ENCODE measurements around the gene SORCS2. TPM values are rescaled to one million over a fixed set of nuclear protein-coding genes. Genes with fewer than 3 reads are reported as not detected.

SORCS2 gene
- total RNA-seq, 4 donors from 2014 or later: 0.07 to 1.2 (median 0.11) TPM

DNA sequence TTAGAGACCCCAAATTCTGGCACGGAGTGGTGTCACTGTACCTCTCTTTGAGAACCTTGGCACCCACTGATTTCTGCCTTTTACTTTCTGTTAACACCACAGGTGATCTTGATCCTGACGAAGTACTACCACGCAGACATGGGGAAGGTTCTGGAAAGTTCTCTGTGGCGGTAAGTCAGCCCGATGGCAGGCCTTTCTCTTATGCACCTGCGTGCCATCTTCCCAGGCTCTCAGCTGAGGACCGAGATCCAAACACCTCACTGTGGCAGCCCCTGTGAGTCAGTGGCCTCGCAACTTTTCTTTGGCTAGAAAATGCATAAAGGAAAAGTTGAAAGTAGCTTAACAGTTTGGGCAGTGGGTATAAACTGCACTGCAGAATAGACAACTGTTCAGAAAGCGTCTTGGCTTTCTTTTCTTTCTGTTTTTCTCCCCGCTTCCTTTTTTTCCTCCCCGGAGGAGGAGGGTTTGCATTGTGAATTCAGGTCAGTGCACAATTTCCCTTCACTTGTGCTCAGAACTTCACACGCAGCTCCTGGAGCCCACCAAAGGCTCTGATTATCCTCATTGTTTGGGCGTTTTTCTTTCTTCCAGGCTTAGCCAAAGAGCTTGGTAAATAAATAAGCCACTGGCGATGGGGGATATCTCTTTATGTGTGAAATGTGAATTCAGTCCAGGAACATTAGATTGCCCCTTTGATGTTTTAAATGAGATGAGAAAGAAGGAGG lies 204.0 kb downstream of the SORCS2 start:
- TF ChIP-seq POLR2A (IDR thresholded peaks at IDR 0.05): no peak
- TF ChIP-seq, protein P1, sequence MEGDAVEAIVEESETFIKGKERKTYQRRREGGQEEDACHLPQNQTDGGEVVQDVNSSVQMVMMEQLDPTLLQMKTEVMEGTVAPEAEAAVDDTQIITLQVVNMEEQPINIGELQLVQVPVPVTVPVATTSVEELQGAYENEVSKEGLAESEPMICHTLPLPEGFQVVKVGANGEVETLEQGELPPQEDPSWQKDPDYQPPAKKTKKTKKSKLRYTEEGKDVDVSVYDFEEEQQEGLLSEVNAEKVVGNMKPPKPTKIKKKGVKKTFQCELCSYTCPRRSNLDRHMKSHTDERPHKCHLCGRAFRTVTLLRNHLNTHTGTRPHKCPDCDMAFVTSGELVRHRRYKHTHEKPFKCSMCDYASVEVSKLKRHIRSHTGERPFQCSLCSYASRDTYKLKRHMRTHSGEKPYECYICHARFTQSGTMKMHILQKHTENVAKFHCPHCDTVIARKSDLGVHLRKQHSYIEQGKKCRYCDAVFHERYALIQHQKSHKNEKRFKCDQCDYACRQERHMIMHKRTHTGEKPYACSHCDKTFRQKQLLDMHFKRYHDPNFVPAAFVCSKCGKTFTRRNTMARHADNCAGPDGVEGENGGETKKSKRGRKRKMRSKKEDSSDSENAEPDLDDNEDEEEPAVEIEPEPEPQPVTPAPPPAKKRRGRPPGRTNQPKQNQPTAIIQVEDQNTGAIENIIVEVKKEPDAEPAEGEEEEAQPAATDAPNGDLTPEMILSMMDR (IDR thresholded peaks at IDR 0.05 in 4 of 5, conservative IDR thresholded peaks at IDR 0.05 in 1 of 5): no peak
- Histone ChIP-seq H3K9me3 (no peaks in the 10 kb centered on the region), H3K4me1 (no peaks in the 10 kb centered on the region), H3K27me3 (peaks cover 16 to 22% (median 20%) of the 10 kb centered on the region in 3 donors), H3K36me3 (no peaks in the 10 kb centered on the region), H3K4me3 (no peak overlapping the region), H3K27ac (no peak overlapping the region)
- intact Hi-C loops (cut with DNase I; ENCODE audit: low total_unique reads) (no loop called here), in situ Hi-C loops (cut with MboI; ENCODE audit: low sequenced_read_pairs in 4 of 4) (no loop called here)
- ATAC-seq: no peak
- no peak for DNase-seq

DNA sequence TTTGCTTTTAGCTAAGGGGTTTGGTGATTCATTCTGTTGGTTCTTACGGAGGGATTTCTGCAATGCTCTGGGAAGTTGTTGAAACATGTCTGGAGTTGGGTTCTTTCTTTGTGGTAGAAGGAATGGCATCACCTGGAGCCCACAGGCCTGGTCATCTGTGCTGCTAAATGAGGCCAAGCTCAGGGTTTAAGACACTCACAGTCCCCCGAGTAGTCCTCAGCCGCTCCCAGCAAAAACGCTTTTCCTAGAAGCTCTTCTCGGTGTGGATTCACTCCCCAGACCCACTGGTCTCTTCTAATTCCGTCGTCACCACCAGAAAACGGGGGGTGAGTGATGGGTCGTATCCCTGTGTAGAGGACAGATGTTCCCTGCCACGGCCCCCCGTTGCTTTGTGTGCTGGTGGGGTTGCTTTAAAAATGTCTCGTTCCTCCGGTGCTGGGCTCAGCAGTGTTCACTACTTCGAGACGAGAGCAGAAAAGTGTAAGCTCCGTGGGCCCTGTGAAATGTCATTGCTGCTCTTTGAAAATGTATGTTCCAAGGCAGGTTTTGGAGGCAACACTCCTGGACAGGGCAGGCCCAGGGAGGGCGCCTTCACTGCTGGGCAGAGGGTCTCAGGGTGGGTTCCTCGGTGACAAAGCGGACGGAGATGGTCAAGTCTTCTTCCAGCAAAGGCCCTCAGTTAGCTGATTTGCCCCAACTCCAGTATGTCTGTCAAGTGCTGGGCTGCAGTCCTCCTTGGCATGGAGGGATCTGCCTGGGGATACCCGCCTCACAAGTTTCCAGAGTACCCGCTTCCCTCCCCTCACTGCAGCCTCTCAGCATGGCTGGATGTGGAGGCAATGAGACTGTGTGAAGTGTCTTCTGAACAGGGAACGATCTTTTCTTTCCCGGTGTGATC lies 205.1 kb downstream of the SORCS2 start:
- ATAC-seq: no peak
- H3K36me3 ChIP-seq: no peaks in the 10 kb centered on the region
- DNase-seq: no peak
- in situ Hi-C loops (cut with MboI; ENCODE audit: low sequenced_read_pairs in 4 of 4) (no loop called here), intact Hi-C loops (cut with DNase I; ENCODE audit: low total_unique reads) (no loop called here)
- no peak for TF ChIP-seq POLR2A (IDR thresholded peaks at IDR 0.05)
- TF ChIP-seq, protein P1 (IDR thresholded peaks at IDR 0.05 in 4 of 5, conservative IDR thresholded peaks at IDR 0.05 in 1 of 5): no peak
- no peak overlapping the region for H3K4me3 ChIP-seq
- H3K27me3 ChIP-seq: peaks cover 16 to 22% (median 18%) of the 10 kb centered on the region in 3 donors
- H3K27ac ChIP-seq: no peak overlapping the region
- H3K4me1 ChIP-seq: no peaks in the 10 kb centered on the region
- H3K9me3 ChIP-seq: no peaks in the 10 kb centered on the region

DNA sequence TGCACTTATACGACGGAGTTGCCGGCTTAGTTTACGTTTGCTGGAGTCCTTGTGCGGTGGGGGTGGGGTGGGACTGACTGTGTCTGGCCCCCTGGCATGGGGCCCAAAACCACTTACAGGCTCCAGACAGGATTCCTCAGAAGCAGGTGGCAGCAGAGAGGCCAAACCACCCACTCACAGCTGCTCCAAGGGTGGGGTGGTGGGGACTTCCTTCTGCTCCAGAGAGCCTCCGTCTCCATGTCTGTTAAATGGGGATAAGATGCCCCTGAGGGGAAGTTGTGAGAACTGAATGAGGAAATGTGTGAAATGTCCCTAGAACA lies 205.7 kb downstream of the SORCS2 start:
- Histone ChIP-seq H3K36me3 (no peaks in the 10 kb centered on the region), H3K27ac (no peak overlapping the region), H3K27me3 (peaks cover 16 to 19% (median 17%) of the 10 kb centered on the region in 3 donors), H3K9me3 (no peaks in the 10 kb centered on the region), H3K4me3 (no peak overlapping the region), H3K4me1 (no peaks in the 10 kb centered on the region)
- TF ChIP-seq POLR2A (IDR thresholded peaks at IDR 0.05): no peak
- TF ChIP-seq, protein P1 (IDR thresholded peaks at IDR 0.05 in 4 of 5, conservative IDR thresholded peaks at IDR 0.05 in 1 of 5): no peak
- in situ Hi-C loops (cut with MboI; ENCODE audit: low sequenced_read_pairs in 4 of 4) (no loop called here), intact Hi-C loops (cut with DNase I; ENCODE audit: low total_unique reads) (no loop called here)
- ATAC-seq: no peak
- DNase-seq: no peak

DNA sequence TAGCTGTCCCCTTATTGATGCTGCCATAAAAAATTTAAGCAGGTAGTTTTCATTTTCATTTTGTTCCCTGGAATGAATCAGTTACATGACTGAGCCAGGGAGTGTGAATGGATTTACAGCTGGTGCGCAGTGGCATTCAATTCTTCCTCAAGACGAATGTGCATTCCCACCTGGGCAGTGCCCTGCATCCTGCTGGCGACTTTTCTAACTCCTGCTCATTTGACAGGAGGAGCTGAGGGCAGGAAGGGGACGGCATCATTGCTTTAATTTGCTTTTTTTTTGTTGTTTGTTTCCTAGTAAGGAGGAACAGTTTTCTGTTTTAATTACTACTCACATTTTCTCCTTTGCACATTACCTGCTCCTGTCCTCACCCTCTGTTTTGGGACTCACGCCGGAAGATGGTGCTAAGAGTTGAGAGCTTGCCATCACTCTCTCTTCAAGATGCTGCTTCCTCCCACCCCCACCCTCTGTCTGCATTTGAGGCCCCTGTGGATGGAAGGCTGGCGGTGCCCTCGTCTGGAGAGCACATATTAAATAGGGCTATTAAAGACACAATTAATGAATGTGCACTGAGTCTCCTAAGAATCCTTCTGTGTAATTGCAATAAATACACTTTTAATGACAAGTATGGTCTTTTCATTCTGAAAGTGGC lies 206.6 kb downstream of the SORCS2 start:
- Histone ChIP-seq H3K4me3 (no peak overlapping the region), H3K9me3 (no peaks in the 10 kb centered on the region), H3K36me3 (no peaks in the 10 kb centered on the region), H3K27me3 (peaks cover 13 to 17% (median 14%) of the 10 kb centered on the region in 3 donors), H3K4me1 (no peaks in the 10 kb centered on the region), H3K27ac (no peak overlapping the region)
- TF ChIP-seq, protein P1 (IDR thresholded peaks at IDR 0.05 in 4 of 5, conservative IDR thresholded peaks at IDR 0.05 in 1 of 5): no peak
- DNase-seq (no peak), ATAC-seq (no peak)
- in situ Hi-C loops (cut with MboI; ENCODE audit: low sequenced_read_pairs in 4 of 4) (no loop called here), intact Hi-C loops (cut with DNase I; ENCODE audit: low total_unique reads) (no loop called here)

All from gastrocnemius medialis (tissue), 4 donors.